ENCODE measurements around the gene NPAS2.

The NPAS2 gene

DNA sequence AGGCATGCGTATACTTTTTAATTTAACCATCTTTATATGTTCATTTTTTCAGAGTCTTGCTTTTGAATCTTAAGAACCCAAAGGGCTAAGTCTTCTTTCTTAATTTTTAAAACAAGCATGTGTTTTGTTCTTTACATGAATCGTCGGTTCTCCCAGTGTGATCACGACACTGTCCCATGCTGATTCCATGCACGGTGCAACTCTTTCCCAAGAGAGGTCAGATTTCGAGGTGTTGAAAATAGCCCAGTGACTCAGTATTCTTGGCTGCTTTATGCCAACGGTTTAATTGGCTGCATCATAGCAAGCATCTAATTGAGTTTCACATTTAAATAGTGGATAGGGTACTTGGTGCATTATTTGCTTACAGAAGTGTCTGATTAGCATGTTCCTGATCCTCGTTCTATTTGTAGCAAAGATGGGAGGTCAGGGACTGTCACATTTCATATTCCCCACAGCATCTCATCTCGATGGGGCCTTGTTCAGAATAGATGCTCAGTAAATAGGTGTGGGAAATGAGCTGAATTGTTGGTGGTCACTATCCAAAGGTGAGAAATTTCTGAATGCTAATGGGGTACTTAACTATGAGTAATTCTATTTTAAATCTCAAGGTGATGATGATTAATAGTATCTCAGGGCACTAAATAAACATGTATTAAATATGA is 2.8 kb downstream of the NPAS2 start:
- no peak for DNase-seq

DNA sequence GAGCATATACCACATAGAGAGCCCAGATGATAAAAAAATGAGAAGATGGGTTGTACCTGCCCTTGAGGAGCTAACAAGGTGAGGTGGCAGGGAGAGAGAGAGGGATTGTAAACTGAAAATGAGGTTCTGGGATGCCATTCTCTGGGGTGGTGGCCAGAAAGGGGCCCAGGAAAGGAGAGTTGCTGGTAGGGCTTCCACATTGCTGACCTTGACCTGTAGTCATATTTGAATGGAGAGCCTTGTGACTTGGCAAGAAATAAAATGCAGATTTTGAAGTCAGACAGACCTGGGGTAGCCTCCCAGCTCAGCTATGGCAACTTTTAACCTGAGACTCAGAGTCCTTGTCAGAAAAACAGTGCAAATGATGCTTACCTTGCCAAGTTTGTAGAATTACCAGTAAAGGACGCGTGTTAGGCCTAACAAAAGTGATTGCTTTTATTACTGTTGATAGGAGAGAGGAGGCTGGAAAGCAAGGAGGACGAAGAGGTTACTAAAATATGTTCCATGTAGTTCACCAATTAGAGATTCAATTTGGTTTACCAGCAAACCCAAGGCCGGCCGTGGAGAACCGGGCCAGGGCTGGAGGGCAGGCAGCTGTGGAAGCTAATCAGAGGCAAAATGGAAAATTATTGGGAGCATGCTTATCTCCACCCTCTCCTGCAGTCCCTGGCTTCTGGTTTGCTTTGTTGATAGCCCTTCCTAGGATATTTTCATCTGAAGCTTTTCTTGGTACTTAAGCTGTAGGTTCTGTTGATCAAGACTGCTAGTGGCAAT is 3.9 kb downstream of the NPAS2 start:
- DNase-seq: no peak

- no peak for DNase-seq
These were observed 4.9 kb downstream of the NPAS2 start for GRCh38 chr2:100824842-100825241.

GRCh38 chr2:100826494-100826893 is 6.6 kb downstream of the NPAS2 start:
- no peak for DNase-seq

DNA sequence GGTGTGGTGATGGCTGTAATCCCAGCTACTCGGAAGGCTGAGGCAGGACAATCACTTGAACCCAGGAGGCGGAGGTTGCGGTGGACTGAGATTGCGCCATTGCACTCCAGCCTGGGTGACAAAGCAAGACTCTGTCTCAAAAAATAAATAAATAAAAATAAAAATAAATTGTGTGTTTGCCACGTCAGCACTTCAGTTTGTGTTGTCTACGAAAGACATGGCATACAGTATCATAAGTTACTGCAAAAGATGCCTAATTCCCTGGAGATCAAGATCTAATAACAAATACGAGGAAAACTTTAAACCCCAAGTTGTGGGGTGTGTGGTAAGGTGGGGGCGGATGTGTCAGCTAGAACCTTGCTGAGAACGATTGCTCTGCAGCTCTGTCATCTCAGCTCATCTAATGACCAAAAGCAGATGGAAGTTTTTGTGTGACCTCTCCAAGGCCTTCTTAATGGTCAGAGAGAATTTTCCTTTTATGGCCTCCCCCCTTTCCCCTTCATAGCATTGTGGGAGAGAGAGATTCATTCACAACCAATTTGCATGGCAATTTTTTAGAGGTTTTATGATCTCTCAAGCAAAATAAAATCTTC is 11.3 kb downstream of the NPAS2 start:
- no peak for DNase-seq

GRCh38 chr2:100831831-100832230 is 11.9 kb downstream of the NPAS2 start:
- DNase-seq: no peak

- DNase-seq: no peak
These were observed 12.9 kb downstream of the NPAS2 start for GRCh38 chr2:100832885-100833284.

DNA sequence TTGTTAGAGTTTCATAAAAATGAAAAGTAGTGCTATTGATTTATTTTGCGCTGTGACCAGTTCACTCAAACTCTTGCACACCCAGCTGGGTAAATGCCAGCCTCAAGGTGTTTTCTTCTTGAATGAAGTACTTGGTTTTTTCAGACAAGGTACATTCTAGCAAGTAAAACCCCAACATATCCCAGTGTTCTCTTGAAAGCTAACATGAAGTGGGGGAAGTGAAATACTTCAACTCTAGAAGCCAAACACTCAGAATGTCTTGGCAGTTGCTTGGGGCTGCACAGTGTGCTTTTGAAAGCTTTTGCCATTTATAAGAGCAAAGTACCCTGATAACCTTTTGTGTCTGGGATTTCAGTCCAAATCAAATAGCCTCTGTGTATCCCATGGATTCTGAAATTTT is 13.4 kb downstream of the NPAS2 start:
- no peak for DNase-seq

DNA sequence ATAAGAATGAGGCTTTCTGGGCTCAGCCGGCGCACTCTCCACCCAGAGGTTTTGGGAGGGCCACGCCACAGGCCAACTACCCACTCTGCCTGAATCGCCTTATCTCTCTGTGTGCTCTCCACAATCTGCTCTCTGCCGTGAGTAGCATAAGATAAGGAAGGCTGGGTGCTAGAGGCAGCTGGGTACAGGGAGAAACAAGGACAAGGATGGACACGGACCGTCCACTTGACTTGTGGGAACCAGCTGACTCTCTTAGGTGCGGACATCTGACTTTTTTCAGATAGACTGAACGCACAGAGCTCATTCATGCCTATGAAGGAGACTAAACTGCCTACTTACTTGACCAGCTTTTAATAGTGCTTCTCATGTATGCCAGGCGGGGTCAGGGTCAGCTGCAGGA is 14.3 kb downstream of the NPAS2 start:
- no peak for DNase-seq

DNA sequence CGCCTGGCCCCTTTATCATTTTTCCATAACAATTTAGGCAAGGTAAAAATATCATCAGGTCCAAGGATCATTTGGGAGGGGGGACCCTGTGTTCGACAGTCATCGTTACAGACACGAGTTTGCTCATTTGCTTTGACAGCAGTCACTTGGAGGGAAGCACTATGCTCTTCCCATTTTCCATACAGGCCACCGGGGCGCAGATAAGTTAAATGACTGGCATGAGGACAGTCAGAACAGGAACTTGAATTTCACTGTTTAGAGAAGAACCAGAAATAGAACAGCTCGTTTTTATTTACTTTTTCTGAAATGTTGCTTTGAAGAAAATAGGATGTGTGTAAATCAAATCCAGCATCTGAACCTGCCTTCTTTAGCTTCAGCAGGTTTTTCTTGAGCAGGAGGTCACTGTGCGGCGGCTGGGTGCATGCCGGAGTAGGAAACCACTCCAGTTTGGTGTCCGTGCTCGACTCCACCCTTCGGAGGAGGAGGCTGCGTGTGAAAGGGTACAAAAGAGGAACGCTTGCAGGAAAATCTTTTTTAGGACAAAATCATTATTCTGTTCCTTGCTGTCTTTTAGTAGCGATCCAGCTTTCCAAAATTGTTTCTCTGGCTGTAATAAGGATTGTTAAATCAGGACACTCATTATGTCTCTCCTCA is 15.2 kb downstream of the NPAS2 start:
- no peak for DNase-seq

GRCh38 chr2:100840519-100840918 is 20.6 kb downstream of the NPAS2 start:
- DNase-seq: no peak

GRCh38 chr2:100842241-100842922 is 22.4 kb downstream of the NPAS2 start:
- DNase-seq: no peak

- no peak for DNase-seq
These were observed 24.6 kb downstream of the NPAS2 start for GRCh38 chr2:100844514-100844913.

DNA sequence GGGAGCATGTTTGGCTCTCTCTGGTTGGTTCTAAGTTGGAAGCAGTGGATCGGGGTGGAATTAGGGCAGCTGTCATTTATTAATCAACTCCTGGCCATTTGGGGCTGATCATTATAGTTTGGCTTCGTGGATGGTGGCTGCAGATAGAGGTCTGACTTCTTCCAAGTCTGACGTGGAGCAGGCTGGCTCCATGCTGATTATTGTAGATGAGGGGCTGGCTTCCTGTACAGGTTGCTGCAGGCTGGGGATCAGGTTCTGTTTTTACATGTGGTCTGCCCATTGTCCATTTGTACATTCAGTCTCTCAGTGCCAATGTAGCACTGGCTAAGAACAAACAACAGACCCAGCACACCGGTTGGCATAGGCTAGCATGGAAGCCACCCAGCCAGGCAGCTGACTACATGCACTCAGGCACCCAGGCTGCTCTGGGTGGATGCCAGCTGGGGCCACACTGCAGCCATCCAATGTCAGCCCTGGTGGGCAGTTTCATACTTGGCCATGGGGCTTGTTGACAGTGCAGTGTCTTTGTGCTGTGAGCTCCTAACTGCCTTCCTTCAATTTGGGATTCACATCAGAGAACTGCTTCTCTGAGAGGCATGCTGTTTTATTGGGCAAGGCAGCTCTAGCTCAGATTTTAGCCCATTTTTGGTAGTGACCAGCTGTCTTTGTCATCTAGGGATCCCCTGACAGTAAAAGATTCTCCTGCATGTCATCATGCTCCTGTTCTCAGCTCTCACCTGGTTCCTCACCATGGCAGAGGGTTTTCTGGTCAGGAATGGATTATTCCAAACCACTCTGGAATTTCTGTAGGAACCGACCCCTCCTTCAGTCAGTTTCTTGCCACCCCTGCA is 25.4 kb downstream of the NPAS2 start:
- DNase-seq: no peak

DNA sequence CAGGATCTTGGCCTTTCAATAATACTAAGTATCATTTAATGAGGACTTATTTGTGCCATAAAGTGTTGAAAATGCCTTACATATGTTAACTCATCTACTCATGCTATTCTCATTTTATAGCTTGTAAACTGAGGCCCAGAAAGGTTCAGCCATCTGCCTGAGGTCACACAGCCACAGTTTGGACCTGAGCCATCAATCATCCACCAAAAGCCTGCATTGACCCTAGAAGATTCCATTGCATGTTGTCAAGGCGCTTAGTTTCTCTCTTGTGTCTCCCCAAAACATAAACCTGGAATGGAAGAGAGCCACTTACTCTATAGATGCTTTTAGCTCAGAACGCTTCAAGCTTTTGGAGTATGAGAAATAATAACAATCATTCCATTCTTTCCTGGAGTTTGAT is 26.8 kb downstream of the NPAS2 start:
- DNase-seq: no peak

- DNase-seq: no peak
These were observed 32.5 kb downstream of the NPAS2 start for GRCh38 chr2:100852447-100852846.

DNA sequence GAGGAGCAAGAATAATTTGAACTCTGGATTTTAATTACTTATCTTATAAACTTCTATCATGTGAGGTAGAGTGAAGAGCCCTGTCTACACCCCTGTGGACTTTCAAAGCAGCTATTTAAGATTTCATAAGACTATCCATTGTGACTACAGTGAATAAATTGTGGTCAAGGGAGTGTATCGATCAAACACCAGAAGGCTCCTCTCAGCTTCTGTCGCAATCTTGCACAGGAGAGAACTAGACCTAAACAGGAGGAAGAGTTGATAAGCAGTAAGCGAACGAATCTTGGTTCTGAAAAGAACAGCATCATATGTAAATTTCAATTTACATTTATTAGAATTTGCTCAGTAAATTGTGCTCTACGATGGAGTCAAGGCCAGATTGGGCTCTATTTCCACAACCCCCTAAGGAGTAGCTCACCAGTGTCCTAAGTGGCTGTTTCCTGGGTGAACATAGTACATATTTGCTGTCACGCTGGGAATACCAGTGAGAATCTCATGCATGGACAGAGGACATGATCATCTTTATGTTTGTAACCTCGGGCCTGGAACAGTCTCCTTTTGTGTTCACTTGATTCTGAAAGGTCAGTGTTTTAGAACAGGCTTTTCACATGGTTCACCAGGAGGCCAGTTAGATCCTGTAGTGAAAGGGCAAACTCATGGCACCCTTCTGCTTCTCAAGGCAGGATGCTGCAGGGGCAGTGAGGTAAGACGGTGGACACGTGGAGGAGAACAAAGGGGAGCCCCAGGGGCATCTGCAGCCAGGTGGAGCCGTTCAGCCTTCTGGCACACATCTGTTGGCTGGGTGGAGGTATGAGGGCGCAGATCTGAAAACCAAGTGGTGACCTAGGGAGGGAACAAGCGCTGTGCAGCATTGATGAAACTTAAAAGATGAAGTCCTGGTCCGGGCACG is 33.3 kb downstream of the NPAS2 start:
- DNase-seq: no peak

DNA sequence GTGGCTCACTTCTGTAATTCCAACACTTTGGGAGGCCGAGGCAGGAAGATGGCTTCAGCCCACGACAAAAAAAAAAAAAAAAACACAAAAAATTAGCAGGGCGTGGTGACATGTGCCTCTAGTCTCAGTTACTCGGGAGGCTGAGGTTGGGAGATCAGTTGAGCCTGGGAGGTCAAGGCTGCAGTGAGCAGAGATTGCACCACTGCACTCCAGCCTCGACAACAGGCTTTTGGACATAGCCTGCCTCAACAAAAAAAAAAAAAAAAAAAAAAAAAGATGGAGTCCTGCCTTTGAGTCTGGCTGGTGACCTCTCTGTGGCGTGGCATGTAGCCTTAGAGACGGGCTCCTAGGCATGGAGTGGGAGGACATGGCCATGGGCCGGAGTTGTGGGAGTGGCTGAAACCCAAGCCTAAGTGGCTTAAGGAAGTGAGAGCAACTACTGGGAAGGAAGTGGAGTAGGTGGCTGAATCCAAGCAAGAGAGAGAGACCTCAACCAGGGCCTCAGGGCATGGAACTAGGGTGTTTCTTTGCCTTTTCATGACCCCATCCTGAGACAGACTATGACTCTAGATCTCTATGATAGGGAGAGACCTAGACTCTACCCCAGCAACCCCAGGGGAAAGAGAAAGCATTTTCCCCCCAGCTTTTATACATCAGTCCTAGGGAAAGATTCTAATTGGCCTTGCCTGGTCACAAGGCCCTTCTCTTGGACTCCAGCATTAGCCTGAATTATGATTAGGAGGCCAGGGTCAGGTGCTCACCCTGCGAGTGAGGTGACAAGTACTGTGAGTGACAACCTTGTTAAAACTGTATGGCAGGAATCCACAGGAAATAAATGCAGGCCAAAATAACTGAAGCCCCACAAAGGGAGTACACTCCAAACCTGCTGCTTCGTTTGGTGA is 34.2 kb downstream of the NPAS2 start:
- DNase-seq: no peak

DNA sequence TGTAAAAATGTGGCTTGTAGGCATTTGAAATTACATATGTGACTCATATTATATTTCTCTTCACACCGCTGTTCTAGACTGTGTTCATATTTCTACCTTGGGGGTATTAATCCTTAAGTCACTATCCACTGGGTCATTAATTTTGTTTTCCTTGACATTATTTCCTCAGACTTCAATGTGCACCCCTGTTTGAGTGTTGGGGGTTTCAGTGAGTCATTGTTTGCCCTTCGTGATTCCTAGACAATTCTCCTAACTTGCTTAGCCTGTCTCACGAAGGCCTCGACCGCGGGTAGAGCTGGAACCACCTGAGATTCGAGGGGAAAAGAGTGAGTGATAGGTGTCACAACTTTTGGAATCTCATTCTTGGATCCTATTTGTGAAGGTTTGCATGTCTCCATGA is 35.1 kb downstream of the NPAS2 start:
- DNase-seq: no peak

DNA sequence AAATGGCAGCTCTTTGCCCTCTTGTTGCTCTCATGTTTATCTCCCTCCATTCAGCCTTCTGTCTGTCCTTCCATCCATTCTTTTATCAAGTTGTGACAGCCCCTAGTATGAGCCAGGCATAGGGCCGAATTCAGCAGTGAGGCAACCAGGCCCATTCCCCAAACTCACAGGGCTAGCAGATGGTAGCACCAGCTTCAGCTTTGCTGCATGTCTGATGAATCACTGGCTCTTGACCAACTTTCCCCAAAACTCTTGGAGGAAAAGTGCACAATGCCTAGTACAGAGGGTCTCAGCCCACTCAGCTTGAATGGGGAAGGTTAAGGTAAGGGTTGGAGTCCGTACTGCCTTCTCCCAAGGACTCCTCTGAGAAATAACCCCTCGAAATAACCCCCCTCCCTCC is 35.7 kb downstream of the NPAS2 start:
- DNase-seq: no peak
